Measurements from ENCODE around the gene MORN4.
"Not testable (repeated sequence)": the region's sequence is repeated elsewhere in the genome, so short reads cannot be mapped to it uniquely, and the experiment has no call there.

Gene MORN4

GRCh38 chr10:97632949-97633884 lies at the start of gene MORN4:
MORN4 (minus strand) TSS chr10:97633500; CDS start chr10:97619653, 13,847 bp downstream.
- peak; percentile 80 for DNase-seq (ENCODE audit: low read depth in 1 of 2, low spot score in 1 of 2)

DNA sequence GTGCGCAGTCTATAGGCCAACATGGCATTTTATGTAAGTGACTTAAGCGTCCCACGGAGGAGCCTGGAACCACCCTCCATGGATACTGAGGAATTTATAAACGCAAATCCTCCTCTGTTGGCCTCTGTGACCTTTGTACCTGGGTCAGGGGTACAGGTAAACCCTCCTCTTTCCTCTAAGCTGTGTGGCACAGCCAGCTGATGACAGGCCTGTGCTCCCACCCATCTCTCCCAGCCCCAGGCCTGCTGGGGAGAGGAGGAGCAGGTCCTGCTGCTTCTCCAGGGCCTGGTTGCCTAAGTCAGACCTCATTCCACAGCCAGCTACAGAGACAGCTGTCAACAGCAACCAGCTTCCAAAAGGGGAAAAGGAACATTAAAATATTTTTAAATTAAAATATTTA lies 48.7 kb upstream of the MORN4 start:
- DNase-seq (ENCODE audit: low read depth in 1 of 2, low spot score in 1 of 2) = no peak

DNA sequence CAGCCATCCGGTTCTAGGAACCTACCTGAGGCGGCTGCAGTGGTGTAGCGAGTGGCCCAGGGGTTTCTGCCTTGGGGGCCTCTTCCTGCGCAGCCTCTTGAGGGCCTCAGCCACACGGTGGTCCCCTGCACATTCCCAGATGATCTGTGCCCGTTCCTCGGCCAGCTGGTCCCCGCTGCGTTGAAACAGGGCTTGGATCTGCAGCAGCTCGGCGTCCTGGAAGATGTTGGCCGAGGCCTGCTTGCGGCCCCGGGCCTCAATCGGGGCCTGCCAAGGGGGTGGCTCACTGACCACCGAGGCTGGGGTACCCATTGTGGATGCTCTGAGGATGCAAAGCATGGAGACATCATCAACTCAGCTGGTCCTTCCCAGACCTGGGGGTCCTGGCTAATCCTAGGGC lies 46.3 kb upstream of the MORN4 start:
- DNase-seq (ENCODE audit: low read depth in 1 of 2, low spot score in 1 of 2) = no peak

DNA sequence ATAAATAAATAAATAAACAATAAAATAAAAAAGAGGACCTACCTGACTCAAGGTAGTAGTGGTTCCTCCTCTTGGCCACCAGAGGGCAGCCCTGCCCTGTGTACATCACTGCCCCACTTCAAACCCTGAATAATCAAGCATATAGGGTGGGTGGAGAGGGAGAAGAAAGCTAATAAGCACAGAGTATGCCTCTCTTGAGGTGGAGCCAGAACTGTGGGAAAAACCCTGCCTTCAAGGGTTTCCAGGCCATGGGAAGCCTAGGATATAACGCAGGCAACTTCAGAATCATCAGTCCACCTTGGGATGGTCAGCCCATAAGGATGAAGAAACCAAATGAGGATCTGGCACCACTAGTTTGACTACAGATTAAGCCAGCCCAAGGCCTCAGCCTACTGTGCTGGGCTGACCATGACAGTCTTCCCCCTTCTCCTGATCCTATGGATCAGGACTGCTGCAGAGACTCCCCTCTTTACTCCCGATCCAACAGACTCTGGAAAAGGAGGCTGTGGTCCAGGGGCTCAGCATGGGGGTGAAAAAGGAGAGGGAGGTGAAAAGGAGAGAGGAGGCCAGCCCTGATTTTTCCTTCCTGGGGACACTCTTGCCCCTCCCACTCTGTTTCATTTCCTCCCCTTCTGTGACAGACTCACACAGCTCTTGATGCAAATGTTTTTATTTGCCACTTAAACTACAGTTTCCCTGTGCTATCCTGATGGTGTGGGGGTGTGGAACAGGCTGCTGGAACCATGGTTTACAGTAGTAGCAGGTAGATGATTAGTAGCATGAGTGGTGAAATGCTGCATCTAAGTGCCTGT lies 43.7 kb upstream of the MORN4 start:
- peak in 1 of 2 donors; percentile 24 for DNase-seq (ENCODE audit: low read depth in 1 of 2, low spot score in 1 of 2)

GRCh38 chr10:97675222-97675621 lies 41.9 kb upstream of the MORN4 start:
- DNase-seq (ENCODE audit: low read depth in 1 of 2, low spot score in 1 of 2) = no peak

GRCh38 chr10:97673736-97674525 lies 40.6 kb upstream of the MORN4 start:
- DNase-seq (ENCODE audit: low read depth in 1 of 2, low spot score in 1 of 2) = no peak

- DNase-seq (ENCODE audit: low read depth in 1 of 2, low spot score in 1 of 2) = no peak
These were observed 36.3 kb upstream of the MORN4 start for GRCh38 chr10:97669571-97669970.

DNA sequence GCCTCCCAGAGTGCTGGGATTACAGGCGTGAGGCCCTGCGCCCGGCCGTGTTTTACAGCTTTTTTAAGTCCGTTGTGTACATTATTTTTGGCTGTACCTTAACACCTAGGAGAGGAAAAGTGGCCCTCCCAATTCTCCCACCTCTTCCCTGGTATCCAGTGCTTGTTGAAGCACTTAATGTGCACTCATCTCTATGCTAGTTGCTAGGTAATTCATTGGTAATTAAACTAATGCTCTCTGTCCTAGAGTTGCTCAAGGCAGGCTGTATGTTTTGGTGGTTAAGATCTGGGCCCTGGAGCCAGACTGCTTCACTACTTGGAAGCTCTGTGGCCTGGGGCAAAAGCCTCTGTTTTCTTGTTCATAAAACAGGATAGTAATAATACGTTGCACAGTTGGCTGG lies 34.2 kb upstream of the MORN4 start:
- no peak for DNase-seq (ENCODE audit: low read depth in 1 of 2, low spot score in 1 of 2)

- no peak for DNase-seq (ENCODE audit: low read depth in 1 of 2, low spot score in 1 of 2)
These were observed 33.7 kb upstream of the MORN4 start for GRCh38 chr10:97666992-97667391.

DNA sequence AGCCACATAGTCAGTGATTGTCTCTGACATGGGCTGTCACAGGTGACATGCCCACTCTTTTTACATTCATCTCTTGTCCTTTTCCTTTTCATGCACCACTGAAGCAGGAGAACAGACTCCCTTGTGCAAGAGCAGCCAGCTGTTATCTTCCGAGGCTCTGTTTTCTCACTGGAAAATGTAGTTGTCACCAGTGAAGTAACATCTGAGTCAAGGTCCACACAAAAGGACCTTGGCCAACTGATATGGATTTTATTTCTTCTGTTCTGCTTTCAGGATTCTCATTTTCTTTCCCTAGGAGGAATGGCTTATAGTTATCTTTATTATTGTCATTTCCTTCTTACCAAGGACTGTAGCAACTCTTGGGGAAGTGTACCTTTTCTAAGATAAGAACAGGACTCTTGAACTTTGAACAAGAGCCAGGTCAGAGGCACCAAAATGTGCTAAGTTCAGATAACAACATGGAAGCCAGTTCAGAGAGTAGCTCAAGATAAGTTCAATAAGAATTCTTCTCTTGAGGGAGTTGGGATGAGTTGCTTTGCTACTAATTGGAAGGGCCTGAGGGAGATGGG lies 31.1 kb upstream of the MORN4 start:
- no peak for DNase-seq (ENCODE audit: low read depth in 1 of 2, low spot score in 1 of 2)

- DNase-seq (ENCODE audit: low read depth in 1 of 2, low spot score in 1 of 2) = no peak
These were observed 26.3 kb upstream of the MORN4 start for GRCh38 chr10:97659589-97659988.

GRCh38 chr10:97656777-97657176 lies 23.5 kb upstream of the MORN4 start:
- DNase-seq (ENCODE audit: low read depth in 1 of 2, low spot score in 1 of 2) = no peak

DNA sequence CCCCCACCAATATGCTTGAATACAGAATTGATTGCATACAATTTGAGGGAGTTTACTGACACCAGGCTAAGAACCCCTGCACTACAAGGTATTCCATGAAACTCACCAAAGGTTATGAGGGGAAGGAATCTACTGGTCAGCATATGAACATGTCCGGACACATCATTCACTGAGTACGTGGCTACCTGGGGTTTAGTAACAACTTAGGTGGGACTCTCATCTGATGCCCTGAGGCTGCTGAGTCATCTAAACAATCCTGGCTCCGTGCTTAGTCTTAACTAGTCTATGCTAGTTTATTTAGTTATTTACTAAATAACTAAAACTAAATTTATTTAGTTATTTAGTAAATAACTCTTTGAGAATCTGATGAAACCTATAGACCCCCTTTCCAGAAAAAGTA lies 18.5 kb upstream of the MORN4 start:
- DNase-seq (ENCODE audit: low read depth in 1 of 2, low spot score in 1 of 2) = no peak

GRCh38 chr10:97650726-97651125 lies 17.4 kb upstream of the MORN4 start:
- DNase-seq (ENCODE audit: low read depth in 1 of 2, low spot score in 1 of 2) = no peak

- DNase-seq (ENCODE audit: low read depth in 1 of 2, low spot score in 1 of 2) = not testable (repeated sequence)
These were observed 16.1 kb upstream of the MORN4 start for GRCh38 chr10:97649405-97649750.

DNA sequence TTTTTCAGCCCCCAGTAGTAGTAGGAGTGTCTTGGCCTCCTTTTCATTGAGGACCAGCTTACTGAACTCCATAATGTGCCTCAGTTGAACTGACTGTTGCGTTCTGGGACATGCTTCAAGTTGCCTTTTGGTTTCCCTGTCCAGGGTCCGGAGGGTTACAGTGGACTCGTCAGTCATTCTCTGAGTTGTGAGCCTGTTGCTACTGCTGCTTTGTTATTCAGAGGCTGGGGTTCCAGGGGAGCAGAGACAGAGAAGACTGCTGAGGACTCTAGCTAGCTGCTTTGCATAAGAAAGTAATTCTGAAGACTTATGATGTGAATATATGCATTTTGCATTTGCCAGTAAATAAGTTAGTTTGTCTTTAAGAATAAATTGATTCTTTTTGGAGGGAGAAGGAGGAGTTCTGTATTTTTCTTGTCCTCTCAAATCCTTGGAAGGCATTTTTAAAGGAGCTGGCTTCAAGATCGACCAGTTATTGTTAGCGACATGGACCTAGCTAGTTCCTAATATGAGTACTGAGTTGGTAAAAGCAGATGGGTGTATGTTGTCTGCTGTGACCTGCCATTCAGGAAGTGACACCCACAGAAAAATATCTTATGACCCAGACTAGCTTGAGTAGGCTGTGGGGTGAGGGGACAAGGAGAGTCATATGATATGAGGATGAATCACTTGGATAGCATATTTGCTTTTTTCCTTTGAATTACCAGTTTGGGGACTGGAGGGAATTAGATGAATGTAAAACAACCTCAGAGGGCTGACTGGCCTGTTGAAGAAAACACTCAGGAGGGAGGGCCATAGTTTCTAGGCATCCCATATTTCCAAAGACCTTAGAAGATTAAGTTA lies 15.5 kb upstream of the MORN4 start:
- no peak for DNase-seq (ENCODE audit: low read depth in 1 of 2, low spot score in 1 of 2)

DNA sequence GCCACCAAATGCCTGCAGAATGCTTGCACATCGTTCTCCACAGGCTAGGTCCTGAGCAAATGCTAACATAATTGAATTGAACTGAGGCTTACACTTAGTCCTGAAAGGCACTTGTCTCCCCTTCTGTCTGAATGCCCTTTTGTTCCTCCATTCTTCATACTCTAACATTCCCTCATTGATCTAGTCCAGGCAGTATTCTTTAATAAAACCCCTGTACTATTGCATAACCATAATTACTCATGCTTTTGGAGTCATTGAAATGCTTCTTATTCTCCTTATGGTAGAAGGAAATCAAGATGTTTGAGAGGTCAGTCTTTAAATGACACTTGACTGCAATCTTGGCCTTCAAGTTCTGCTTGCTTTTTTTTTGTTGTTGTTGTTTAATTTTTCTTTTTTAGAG lies 14.3 kb upstream of the MORN4 start:
- DNase-seq (ENCODE audit: low read depth in 1 of 2, low spot score in 1 of 2) = no peak

GRCh38 chr10:97644936-97645335 lies 11.6 kb upstream of the MORN4 start:
- DNase-seq (ENCODE audit: low read depth in 1 of 2, low spot score in 1 of 2) = no peak

DNA sequence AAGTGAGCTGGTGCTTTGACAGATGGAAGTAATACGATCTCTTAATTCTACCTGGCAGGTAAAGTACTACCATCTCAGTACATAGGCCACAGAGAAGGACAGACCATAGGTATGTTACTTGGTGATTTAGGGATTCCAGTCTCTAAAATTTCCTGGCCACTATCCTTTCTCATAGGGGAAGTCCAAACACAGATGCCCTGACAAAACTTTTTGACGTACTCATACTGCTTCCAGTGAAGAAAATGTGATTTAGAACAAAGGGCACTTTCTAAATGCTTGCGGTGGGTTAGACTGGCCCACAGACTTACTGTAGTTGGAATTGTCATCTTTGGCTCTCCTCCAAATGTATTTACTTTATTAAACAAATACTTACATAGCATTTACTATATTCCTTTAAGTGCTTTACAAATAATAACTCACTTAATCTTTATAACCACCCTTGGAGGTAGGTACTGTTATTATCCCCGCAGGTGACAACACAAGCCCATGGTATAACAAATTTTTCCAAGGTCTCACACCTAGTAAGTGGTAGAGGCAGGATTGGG lies 10.2 kb upstream of the MORN4 start:
- DNase-seq (ENCODE audit: low read depth in 1 of 2, low spot score in 1 of 2) = no peak
